Measurements from ENCODE around the gene EFNA1.
"Not testable (repeated sequence)": the region's sequence is repeated elsewhere in the genome, so short reads cannot be mapped to it uniquely, and the experiment has no call there.

The EFNA1 gene

GRCh38 chr1:155104605-155105534 lies 22.8 kb upstream of the EFNA1 start:
- TF ChIP-seq POLR2A (IDR thresholded peaks at IDR 0.05; ENCODE audit: low read depth, low read length), result no peak
- no peak for FAIRE-seq
- DNase-seq (ENCODE audit: insufficient read length, low spot score), result no peak

GRCh38 chr1:155105604-155106011 lies 22.1 kb upstream of the EFNA1 start:
- FAIRE-seq, result no peak
- no peak for DNase-seq (ENCODE audit: insufficient read length, low spot score)
- no peak for TF ChIP-seq POLR2A (IDR thresholded peaks at IDR 0.05; ENCODE audit: low read depth, low read length)

GRCh38 chr1:155106862-155107261 lies 20.8 kb upstream of the EFNA1 start:
- DNase-seq (ENCODE audit: insufficient read length, low spot score) (no peak), FAIRE-seq (no peak)
- TF ChIP-seq POLR2A (IDR thresholded peaks at IDR 0.05; ENCODE audit: low read depth, low read length), result no peak

GRCh38 chr1:155107309-155108264 lies 20.1 kb upstream of the EFNA1 start:
- no peak for TF ChIP-seq POLR2A (IDR thresholded peaks at IDR 0.05; ENCODE audit: low read depth, low read length)
- no peak for DNase-seq (ENCODE audit: insufficient read length, low spot score)
- no peak for FAIRE-seq

- no peak for TF ChIP-seq POLR2A (IDR thresholded peaks at IDR 0.05; ENCODE audit: low read depth, low read length)
- no peak for FAIRE-seq
- no peak for DNase-seq (ENCODE audit: insufficient read length, low spot score)
Observed at GRCh38 chr1:155108296-155108695, 19.4 kb upstream of the EFNA1 start.

- TF ChIP-seq POLR2A (IDR thresholded peaks at IDR 0.05; ENCODE audit: low read depth, low read length), result no peak
- DNase-seq (ENCODE audit: insufficient read length, low spot score), result no peak
- FAIRE-seq, result no peak
Observed at GRCh38 chr1:155110381-155110780, 17.3 kb upstream of the EFNA1 start.

- TF ChIP-seq POLR2A (IDR thresholded peaks at IDR 0.05; ENCODE audit: low read depth, low read length), result no peak
- DNase-seq (ENCODE audit: insufficient read length, low spot score) (no peak), FAIRE-seq (no peak)
Observed at GRCh38 chr1:155110826-155111225, 16.9 kb upstream of the EFNA1 start.

GRCh38 chr1:155113450-155113980 lies 14.2 kb upstream of the EFNA1 start:
- FAIRE-seq, result no peak

GRCh38 chr1:155116113-155116764 lies 11.4 kb upstream of the EFNA1 start:
- DNase-seq (ENCODE audit: insufficient read length, low spot score) (no peak), FAIRE-seq (no peak)
- no peak for TF ChIP-seq POLR2A (IDR thresholded peaks at IDR 0.05; ENCODE audit: low read depth, low read length)

More at GRCh38 chr1:155113450-155113980, 14.2 kb upstream of the EFNA1 start:
- no peak for DNase-seq (ENCODE audit: insufficient read length, low spot score)
- TF ChIP-seq POLR2A (IDR thresholded peaks at IDR 0.05; ENCODE audit: low read depth, low read length), result no peak

- no peak for DNase-seq (ENCODE audit: insufficient read length, low spot score)
- FAIRE-seq, result no peak
- TF ChIP-seq POLR2A (IDR thresholded peaks at IDR 0.05; ENCODE audit: low read depth, low read length), result no peak
Observed at GRCh38 chr1:155117610-155118009, 10.1 kb upstream of the EFNA1 start.

GRCh38 chr1:155118090-155118489 lies 9.6 kb upstream of the EFNA1 start:
- FAIRE-seq; DNase-seq (ENCODE audit: insufficient read length, low spot score): not testable (repeated sequence)

GRCh38 chr1:155120253-155120652 lies 7.4 kb upstream of the EFNA1 start:
- no peak for DNase-seq (ENCODE audit: insufficient read length, low spot score)

GRCh38 chr1:155121249-155121648 lies 6.4 kb upstream of the EFNA1 start:
- DNase-seq (ENCODE audit: insufficient read length, low spot score), result no peak
- FAIRE-seq, result no peak
- TF ChIP-seq POLR2A (IDR thresholded peaks at IDR 0.05; ENCODE audit: low read depth, low read length), result no peak

More at GRCh38 chr1:155120253-155120652, 7.4 kb upstream of the EFNA1 start:
- FAIRE-seq, result no peak
- TF ChIP-seq POLR2A (IDR thresholded peaks at IDR 0.05; ENCODE audit: low read depth, low read length), result no peak

All from H54 (cell line).